ENCODE data around the gene SPTBN4.

DNA sequence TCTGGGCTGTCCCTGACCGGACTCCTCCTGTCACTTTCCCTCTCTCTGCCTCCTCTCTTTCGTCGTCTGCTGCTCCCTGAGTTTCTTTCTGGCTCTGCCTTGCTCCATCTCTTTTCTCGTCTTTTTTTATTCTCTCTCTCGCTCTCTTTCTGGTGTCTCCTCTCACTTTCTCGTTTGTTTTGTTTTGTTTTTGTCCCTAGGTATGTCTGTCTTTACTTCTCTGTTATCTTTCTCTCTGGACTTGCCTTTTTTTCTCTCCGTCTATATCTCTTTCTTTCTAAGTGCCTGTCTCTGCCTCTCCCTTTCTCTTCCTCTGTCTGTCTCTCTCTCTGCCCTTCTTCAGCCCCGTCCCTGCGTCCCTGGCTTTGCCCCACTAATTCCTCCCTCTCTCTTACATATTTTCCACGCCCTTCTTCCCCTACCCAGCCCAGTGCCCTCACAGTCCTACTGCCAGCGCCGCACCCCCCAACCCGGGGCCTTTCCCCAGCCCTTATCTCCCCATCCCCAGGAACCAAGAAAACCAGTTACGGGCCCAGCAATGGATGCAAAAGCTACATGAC, 61.8 kb downstream of the SPTBN4 start:
- TF ChIP-seq, protein P1, sequence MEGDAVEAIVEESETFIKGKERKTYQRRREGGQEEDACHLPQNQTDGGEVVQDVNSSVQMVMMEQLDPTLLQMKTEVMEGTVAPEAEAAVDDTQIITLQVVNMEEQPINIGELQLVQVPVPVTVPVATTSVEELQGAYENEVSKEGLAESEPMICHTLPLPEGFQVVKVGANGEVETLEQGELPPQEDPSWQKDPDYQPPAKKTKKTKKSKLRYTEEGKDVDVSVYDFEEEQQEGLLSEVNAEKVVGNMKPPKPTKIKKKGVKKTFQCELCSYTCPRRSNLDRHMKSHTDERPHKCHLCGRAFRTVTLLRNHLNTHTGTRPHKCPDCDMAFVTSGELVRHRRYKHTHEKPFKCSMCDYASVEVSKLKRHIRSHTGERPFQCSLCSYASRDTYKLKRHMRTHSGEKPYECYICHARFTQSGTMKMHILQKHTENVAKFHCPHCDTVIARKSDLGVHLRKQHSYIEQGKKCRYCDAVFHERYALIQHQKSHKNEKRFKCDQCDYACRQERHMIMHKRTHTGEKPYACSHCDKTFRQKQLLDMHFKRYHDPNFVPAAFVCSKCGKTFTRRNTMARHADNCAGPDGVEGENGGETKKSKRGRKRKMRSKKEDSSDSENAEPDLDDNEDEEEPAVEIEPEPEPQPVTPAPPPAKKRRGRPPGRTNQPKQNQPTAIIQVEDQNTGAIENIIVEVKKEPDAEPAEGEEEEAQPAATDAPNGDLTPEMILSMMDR (IDR thresholded peaks at IDR 0.05), result no peak
- TF ChIP-seq POLR2A (IDR thresholded peaks at IDR 0.05), result no peak
